Muscle layer of duodenum (tissue), 2 donors: ENCODE data around the gene DHRS12.

Experiments
- H3K27ac ChIP-seq: one replicate; pipeline ENCODE4 v1.7.0; 2013; ENCODE audit warnings: mild to moderate bottlenecking, low read length
- H3K27me3 ChIP-seq: one replicate; pipeline ENCODE4 v1.7.0; 2013; ENCODE audit warnings: low read depth, mild to moderate bottlenecking, control low read depth, low read length
- H3K36me3 ChIP-seq, 2 donors: one replicate each; pipeline ENCODE4 v1.7.0; 2013; ENCODE audit warnings: low read length in 2 of 2, control low read depth in 1 of 2, mild to moderate bottlenecking in 1 of 2; ENCODE audit not compliant: insufficient read depth in 2 of 2, control insufficient read depth in 1 of 2
- H3K4me1 ChIP-seq, 2 donors: one replicate each; pipeline ENCODE4 v1.7.0; 2013; ENCODE audit warnings: low read length in 2 of 2, mild to moderate bottlenecking in 2 of 2, control low read depth in 1 of 2, moderate library complexity in 1 of 2; ENCODE audit not compliant: insufficient read depth in 2 of 2, control insufficient read depth in 1 of 2
- H3K4me3 ChIP-seq, 2 donors: one replicate each; pipeline ENCODE4 v1.7.0; 2013; ENCODE audit warnings: low read length in 2 of 2, low read depth in 1 of 2, mild to moderate bottlenecking in 1 of 2
- H3K9me3 ChIP-seq, 2 donors: one replicate each; pipeline ENCODE4 v1.7.0; 2013; ENCODE audit warnings: low read length in 2 of 2, control low read depth in 1 of 2, mild to moderate bottlenecking in 1 of 2; ENCODE audit not compliant: control insufficient read depth in 1 of 2
- donor health status: healthy.

The DHRS12 gene

GRCh38 chr13:51805925-51806324 is 2.0 kb upstream of the DHRS12 start:
- H3K4me1 ChIP-seq, result peaks cover 11 to 21% of the 10 kb centered on the region in 2 donors
- H3K27me3 ChIP-seq, result no peaks in the 10 kb centered on the region
- no peaks in the 10 kb centered on the region for H3K36me3 ChIP-seq
- H3K9me3 ChIP-seq, result no peaks in the 10 kb centered on the region
- no peak overlapping the region for H3K27ac ChIP-seq
- no peak overlapping the region for H3K4me3 ChIP-seq

- no peaks in the 10 kb centered on the region for H3K9me3 ChIP-seq
- no peaks in the 10 kb centered on the region for H3K36me3 ChIP-seq
- no peaks in the 10 kb centered on the region for H3K27me3 ChIP-seq
- peak overlapping the region; percentile 90 for H3K27ac ChIP-seq
- H3K4me1 ChIP-seq, result peaks cover 11 to 21% of the 10 kb centered on the region in 2 donors
- peak overlapping the region; percentile 69 to 78 for H3K4me3 ChIP-seq
Measured at GRCh38 chr13:51805313-51805712, 1.4 kb upstream of the DHRS12 start.

- H3K27ac ChIP-seq, result peak overlapping the region; percentile 90
- no peaks in the 10 kb centered on the region for H3K9me3 ChIP-seq
- peak overlapping the region; percentile 69 to 78 for H3K4me3 ChIP-seq
- H3K4me1 ChIP-seq, result peaks cover 11 to 21% of the 10 kb centered on the region in 2 donors
- H3K27me3 ChIP-seq, result no peaks in the 10 kb centered on the region
- no peaks in the 10 kb centered on the region for H3K36me3 ChIP-seq
Measured at GRCh38 chr13:51804295-51805172, 571 bp upstream of the DHRS12 start.

- H3K27me3 ChIP-seq, result no peaks in the 10 kb centered on the region
- peak overlapping the region; percentile 90 for H3K27ac ChIP-seq
- H3K9me3 ChIP-seq, result no peaks in the 10 kb centered on the region
- peak overlapping the region; percentile 69 to 78 for H3K4me3 ChIP-seq
- no peaks in the 10 kb centered on the region for H3K36me3 ChIP-seq
- H3K4me1 ChIP-seq, result peaks cover 11 to 21% of the 10 kb centered on the region in 2 donors
Measured at GRCh38 chr13:51802631-51803418, 1.1 kb downstream of the DHRS12 start.

- H3K36me3 ChIP-seq, result peaks cover 0 to under 1% of the 10 kb centered on the region in 2 donors
Measured at GRCh38 chr13:51801631-51802099, 2.3 kb downstream of the DHRS12 start.

GRCh38 chr13:51800486-51800885 is 3.5 kb downstream of the DHRS12 start:
- no peaks in the 10 kb centered on the region for H3K27me3 ChIP-seq
- H3K4me3 ChIP-seq, result no peak overlapping the region
- H3K9me3 ChIP-seq, result no peaks in the 10 kb centered on the region
- no peak overlapping the region for H3K27ac ChIP-seq
- H3K36me3 ChIP-seq, result peaks cover 0 to 11% of the 10 kb centered on the region in 2 donors
- H3K4me1 ChIP-seq, result peaks cover 11 to 21% of the 10 kb centered on the region in 2 donors

More at GRCh38 chr13:51801631-51802099, 2.3 kb downstream of the DHRS12 start:
- peaks cover 11 to 21% of the 10 kb centered on the region in 2 donors for H3K4me1 ChIP-seq
- no peaks in the 10 kb centered on the region for H3K27me3 ChIP-seq
- H3K9me3 ChIP-seq, result no peaks in the 10 kb centered on the region
- H3K4me3 ChIP-seq, result peak overlapping the region in 1 of 2 donors; percentile 7
- peak overlapping the region; percentile 62 for H3K27ac ChIP-seq

GRCh38 chr13:51799261-51799660 is 4.7 kb downstream of the DHRS12 start:
- Histone ChIP-seq H3K9me3 (no peaks in the 10 kb centered on the region), H3K4me3 (no peak overlapping the region), H3K27me3 (no peaks in the 10 kb centered on the region), H3K4me1 (peaks cover 11 to 21% of the 10 kb centered on the region in 2 donors), H3K36me3 (peaks cover 0 to 11% of the 10 kb centered on the region in 2 donors), H3K27ac (no peak overlapping the region)

- Histone ChIP-seq H3K4me1 (peaks cover 6 to 17% of the 10 kb centered on the region in 2 donors), H3K4me3 (no peak overlapping the region), H3K36me3 (peaks cover 0 to 15% of the 10 kb centered on the region in 2 donors), H3K9me3 (no peaks in the 10 kb centered on the region), H3K27me3 (no peaks in the 10 kb centered on the region), H3K27ac (no peak overlapping the region)
Measured at GRCh38 chr13:51797664-51798488, 6.1 kb downstream of the DHRS12 start.

- peaks cover 0 to 17% of the 10 kb centered on the region in 2 donors for H3K36me3 ChIP-seq
- H3K4me1 ChIP-seq, result peaks cover 0 to 4% of the 10 kb centered on the region in 2 donors
- no peak overlapping the region for H3K27ac ChIP-seq
- no peaks in the 10 kb centered on the region for H3K27me3 ChIP-seq
- H3K9me3 ChIP-seq, result no peaks in the 10 kb centered on the region
- no peak overlapping the region for H3K4me3 ChIP-seq
Measured at GRCh38 chr13:51796546-51796945, 7.4 kb downstream of the DHRS12 start.

GRCh38 chr13:51795419-51795818 is 8.5 kb downstream of the DHRS12 start:
- H3K27ac ChIP-seq, result no peak overlapping the region
- peaks cover 0 to 17% of the 10 kb centered on the region in 2 donors for H3K36me3 ChIP-seq
- no peaks in the 10 kb centered on the region for H3K9me3 ChIP-seq
- H3K4me1 ChIP-seq, result no peaks in the 10 kb centered on the region
- H3K4me3 ChIP-seq, result no peak overlapping the region
- no peaks in the 10 kb centered on the region for H3K27me3 ChIP-seq
